Stomach (tissue), 9 donors: ENCODE results near the gene NEUROD6. TPM values are rescaled to one million over a fixed set of nuclear protein-coding genes. Genes with fewer than 3 reads are reported as not detected.

Experiments used
- DNase-seq, 2 donors: peaks; one replicate each; pipeline versions ENCODE4 v3.0.0 to v3.0.0-alpha.2; 2013 to 2019
- H3K27ac ChIP-seq, 5 donors: fragments of 200-600 bp in 4 of 5; sonication (generic) in 4 of 5; one replicate each; pipeline ENCODE4 v1.5.1; 2013 to 2019; ENCODE audit warnings: mild to moderate bottlenecking in 1 of 5, moderate library complexity in 1 of 5
- H3K27me3 ChIP-seq, 3 donors: fragments of 200-600 bp; sonication (generic); one replicate each; pipeline ENCODE4 v1.5.1; 2017 to 2019; ENCODE audit warnings: mixed run types in 1 of 3
- H3K36me3 ChIP-seq, 4 donors: fragments of 200-600 bp; sonication (generic); 1 replicate in 3 of 4; 2 replicates in 1 of 4; pipeline ENCODE4 v1.5.1; 2016 to 2019
- H3K4me1 ChIP-seq, 4 donors: fragments of 200-600 bp; sonication (generic); one replicate each; pipeline ENCODE4 v1.5.1; 2016 to 2019
- H3K4me3 ChIP-seq, 4 donors: fragments of 200-600 bp; sonication (generic) in 3 of 4; one replicate each; pipeline ENCODE4 v1.5.1; 2016 to 2019; ENCODE audit warnings: mild to moderate bottlenecking in 1 of 4
- H3K9me3 ChIP-seq, 4 donors: fragments of 200-600 bp; sonication (generic); one replicate each; pipeline ENCODE4 v1.5.1; 2016 to 2019
- CTCF ChIP-seq, 7 experiments: fragments of 450-650 bp in 4 of 7; fragments of 200-600 bp in 3 of 7; sonication (generic) in 3 of 7; IDR thresholded peaks; one replicate each; pipeline ENCODE4 v1.5.1; 2016 to 2019; ENCODE audit warnings: antibody characterized with exemption in 7 of 7, control low read depth in 2 of 7, mild to moderate bottlenecking in 1 of 7
- EP300 ChIP-seq: sonication (generic); formaldehyde crosslinking; IDR thresholded peaks from one replicate; pipeline ENCODE4 v1.6.1; 2017; ENCODE audit warnings: antibody characterized with exemption
- POLR2A ChIP-seq, 4 donors: fragments of 450-650 bp; IDR thresholded peaks; one replicate each; pipeline ENCODE4 v1.6.1; 2016; ENCODE audit warnings: antibody characterized with exemption in 4 of 4, control low read depth in 2 of 4, mild to moderate bottlenecking in 1 of 4, moderate library complexity in 1 of 4
- POLR2AphosphoS5 ChIP-seq, 3 donors: sonication (generic); formaldehyde crosslinking; IDR thresholded peaks; one replicate each; pipeline ENCODE4 v1.6.1; 2016; ENCODE audit warnings: antibody characterized with exemption in 3 of 3
- WGBS, 5 donors: extraction: QIAGEN DNeasy Blood & Tissue Kit in 3 of 5; methylation state at CpG; one replicate each; pipeline versions ENCODE4 v1.1.5 to v1.1.7; 2013 to 2018; 5-methylcytosine and 5-hydroxymethylcytosine counted together
- intact Hi-C: fragments of 100-400 bp; cut with DNase I; formaldehyde crosslinking; loops from one replicate; pipeline ENCODE4 v1.15.1; 2023; ENCODE audit warnings: low total_unique reads
- polyA plus RNA-seq, 3 donors: library from polyadenylated mRNA; stranded (reverse); fragments of 200-250 nt; gene quantifications; one replicate each; pipeline ENCODE4 v1.2.3, GENCODE V29; 2013
- total RNA-seq, 5 donors: library from RNA; depleted of rRNA; stranded (reverse); fragments of >200 nt; gene quantifications; one replicate each; pipeline versions ENCODE4 v1.1.0 to v1.2.3, GENCODE V29; 2014 to 2016
- donor health status: healthy with polysubstance abuse.
- donor health status: Bipolar disorder and iron deficiency.
- donor health status: healthy.

The NEUROD6 gene
- total and polyA plus RNA-seq, 8 donors: not detected

DNA sequence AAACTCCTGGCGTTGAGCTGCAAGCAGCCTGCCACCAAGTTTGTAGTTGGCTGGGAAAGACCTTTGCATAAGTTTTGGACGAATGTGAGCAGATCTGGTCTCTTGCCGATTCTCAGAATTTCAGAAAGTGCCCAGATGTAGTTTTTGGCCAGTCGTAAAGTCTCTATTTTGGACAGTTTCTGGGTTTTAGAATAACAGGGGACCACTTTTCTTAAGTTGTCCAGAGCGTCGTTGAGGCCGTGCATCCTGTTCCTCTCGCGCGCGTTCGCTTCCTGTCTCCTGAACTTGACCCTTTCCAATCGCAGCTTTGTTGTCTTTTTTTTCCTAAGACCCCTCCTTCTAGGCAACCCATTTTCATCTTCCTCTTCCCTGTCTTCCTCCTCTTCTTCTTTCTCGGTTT, 1.8 kb downstream of the NEUROD6 start:
- 69 to 82% (median 73%) methylated on average over 14 of the region's 14 CpGs for WGBS, 5 donors
- peaks cover 0 to 28% (median 13%) of the 10 kb centered on the region in 4 donors for H3K4me1 ChIP-seq
- intact Hi-C loops: no loop called here

GRCh38 chr7:31337002-31337565, 3.4 kb downstream of the NEUROD6 start:
- H3K4me1 ChIP-seq: peaks cover 0 to 28% (median 13%) of the 10 kb centered on the region in 4 donors
- no peak for TF ChIP-seq CTCF (IDR thresholded peaks at IDR 0.05)
- no peak for TF ChIP-seq POLR2A (IDR thresholded peaks at IDR 0.05)
- no peak for TF ChIP-seq POLR2AphosphoS5 (IDR thresholded peaks at IDR 0.05)
- no peak for TF ChIP-seq EP300
- H3K9me3 ChIP-seq: no peaks in the 10 kb centered on the region

More for the DNA sequence above, 1.8 kb downstream of the NEUROD6 start:
- Histone ChIP-seq H3K27me3 (peaks cover 0 to 33% (median 13%) of the 10 kb centered on the region in 3 donors), H3K9me3 (no peaks in the 10 kb centered on the region), H3K4me3 (no peak overlapping the region), H3K36me3 (no peaks in the 10 kb centered on the region), H3K27ac (no peak overlapping the region)
- DNase-seq: no peak
- no peak for TF ChIP-seq EP300
- no peak for TF ChIP-seq POLR2A (IDR thresholded peaks at IDR 0.05)
- TF ChIP-seq POLR2AphosphoS5 (IDR thresholded peaks at IDR 0.05): no peak
- no peak for TF ChIP-seq CTCF (IDR thresholded peaks at IDR 0.05)

GRCh38 chr7:31336202-31337001, 4.1 kb downstream of the NEUROD6 start:
- peaks cover 0 to 33% (median 13%) of the 10 kb centered on the region in 3 donors for H3K27me3 ChIP-seq
- H3K9me3 ChIP-seq: no peaks in the 10 kb centered on the region
- peak overlapping the region in 1 of 5 donors; percentile 7 for H3K27ac ChIP-seq
- H3K4me1 ChIP-seq: peaks cover 0 to 24% (median 13%) of the 10 kb centered on the region in 4 donors
- no peaks in the 10 kb centered on the region for H3K36me3 ChIP-seq
- TF ChIP-seq CTCF (IDR thresholded peaks at IDR 0.05) (no peak), POLR2AphosphoS5 (IDR thresholded peaks at IDR 0.05) (no peak), EP300 (no peak), POLR2A (IDR thresholded peaks at IDR 0.05) (no peak)
- peak overlapping the region; percentile 12 to 31 (median 26) for H3K4me3 ChIP-seq
- WGBS, 5 donors: 10 to 36% (median 29%) methylated on average over 40 to 71 of the region's 71 CpGs
- peak in 1 of 2 donors; percentile 40 for DNase-seq
- intact Hi-C loops: no loop called here

More at GRCh38 chr7:31337002-31337565, 3.4 kb downstream of the NEUROD6 start:
- no peak overlapping the region for H3K4me3 ChIP-seq
- no peak for DNase-seq
- H3K27me3 ChIP-seq: peaks cover 0 to 33% (median 13%) of the 10 kb centered on the region in 3 donors
- intact Hi-C loops: no loop called here
- H3K27ac ChIP-seq: no peak overlapping the region
- WGBS, 5 donors: 64 to 80% (median 69%) methylated on average over 9 of the region's 9 CpGs
- no peaks in the 10 kb centered on the region for H3K36me3 ChIP-seq

DNA sequence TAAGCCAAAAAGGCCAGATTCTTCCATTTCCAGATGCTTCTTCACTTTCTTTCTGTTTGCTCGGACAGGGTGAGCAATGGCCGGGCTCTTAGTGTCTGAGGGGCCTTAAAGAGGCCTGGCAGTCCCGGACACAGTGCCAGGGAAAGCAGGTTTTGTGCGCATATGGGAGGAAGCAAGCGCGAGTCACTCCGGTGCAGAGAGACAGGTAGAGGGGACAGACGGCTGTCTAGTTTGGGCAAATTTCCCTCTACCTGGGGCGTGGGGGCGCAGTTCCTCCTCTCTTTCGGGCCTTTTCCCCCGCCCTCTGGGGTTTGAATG, 4.7 kb downstream of the NEUROD6 start:
- Histone ChIP-seq H3K27me3 (peaks cover 0 to 33% (median 13%) of the 10 kb centered on the region in 3 donors), H3K4me3 (peak overlapping the region; percentile 12 to 31 (median 26)), H3K36me3 (no peaks in the 10 kb centered on the region), H3K4me1 (peaks cover 0 to 24% (median 13%) of the 10 kb centered on the region in 4 donors), H3K27ac (peak overlapping the region in 2 of 5 donors; percentile 3 to 7), H3K9me3 (no peaks in the 10 kb centered on the region)
- WGBS, 5 donors: 9 to 37% (median 28%) methylated on average over 9 to 12 of the region's 12 CpGs
- DNase-seq: peak in 1 of 2 donors; percentile 18
- TF ChIP-seq POLR2A (IDR thresholded peaks at IDR 0.05): no peak
- TF ChIP-seq POLR2AphosphoS5 (IDR thresholded peaks at IDR 0.05): no peak
- no peak for TF ChIP-seq EP300
- TF ChIP-seq CTCF (IDR thresholded peaks at IDR 0.05): no peak
- intact Hi-C loops: no loop called here
